Fibroblast of the aortic adventitia (primary cell): ENCODE data around the gene PDYN. TPM values are rescaled to one million over a fixed set of nuclear protein-coding genes. Genes with fewer than 3 reads are reported as not detected.

Experiments used
- DNase-seq: peaks from one replicate; pipeline ENCODE4 v3.0.0-alpha.2; 2010; ENCODE audit warnings: low read depth
- H3K4me3 ChIP-seq: 2 replicates; pipeline ENCODE4 v1.5.1; 2011; ENCODE audit warnings: low read depth, mild to moderate bottlenecking, control low read depth, low read length, moderate library complexity
- CTCF ChIP-seq: IDR thresholded peaks from 2 replicates; pipeline ENCODE4 v1.5.1; 2011; ENCODE audit warnings: mild to moderate bottlenecking, low read length, control low read depth, inconsistent platforms; ENCODE audit not compliant: insufficient read depth
- total RNA-seq: library from RNA; depleted of rRNA; stranded (reverse); fragments of >200 nt; gene quantifications from 2 replicates; pipeline ENCODE4 v1.2.3, GENCODE V29; 2012; ENCODE audit warnings: low replicate concordance

The PDYN gene
- total RNA-seq, 1 donor, result not detected

DNA sequence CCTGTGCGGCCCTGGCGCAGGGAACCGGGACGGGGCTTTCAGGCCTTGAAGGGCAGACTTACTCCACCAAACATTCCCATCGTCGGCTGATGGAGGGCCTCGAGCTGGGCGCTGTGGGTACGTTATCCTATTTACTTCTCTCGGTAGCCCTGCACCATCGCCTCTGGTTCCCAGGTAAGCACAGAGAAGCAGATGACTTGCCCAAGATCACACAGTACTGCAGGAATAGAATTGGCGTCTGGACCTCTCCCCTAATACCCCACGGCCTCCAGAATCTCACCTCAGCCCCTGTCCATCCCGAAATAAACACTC is 46.4 kb downstream of the PDYN start:
- DNase-seq, result no peak

DNA sequence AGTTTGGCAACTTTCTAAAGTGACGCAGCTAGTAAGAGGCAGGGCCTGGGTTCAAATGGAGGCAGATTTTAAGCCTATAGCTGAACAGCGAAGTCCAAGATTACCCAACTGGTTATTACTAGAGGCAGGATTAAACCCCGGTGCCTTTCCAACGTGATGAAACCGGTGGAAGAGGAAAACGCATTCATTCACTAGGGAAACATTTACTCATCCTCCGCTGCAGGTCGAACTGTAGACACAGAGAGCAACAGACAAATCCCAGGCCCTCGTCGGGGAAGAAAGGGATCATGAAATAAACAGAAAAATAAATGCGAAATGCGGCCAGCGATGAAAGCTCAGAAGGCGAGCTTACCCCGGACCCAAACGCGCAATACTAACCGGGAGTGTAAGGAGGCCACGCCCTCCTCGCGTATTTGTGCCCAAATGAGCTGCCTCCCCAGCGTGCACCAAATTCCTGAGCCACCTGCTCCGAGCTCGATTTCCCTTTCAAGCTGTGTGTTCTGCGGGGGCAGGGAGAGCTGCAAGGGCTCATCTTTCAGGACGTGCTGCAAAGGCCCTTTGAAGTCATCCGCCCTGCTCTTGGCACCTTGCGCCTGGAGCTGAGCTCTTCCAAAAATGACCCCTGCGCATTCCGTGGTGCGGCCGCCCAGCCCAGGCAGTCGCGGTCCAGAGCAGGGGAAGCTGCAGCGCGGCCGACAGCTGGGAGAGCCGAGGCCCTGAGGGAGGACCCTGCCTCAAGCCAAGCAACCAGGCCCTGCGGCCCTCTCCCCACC is 46.9 kb downstream of the PDYN start:
- TF ChIP-seq CTCF, result no peak
- no peak overlapping the region for H3K4me3 ChIP-seq
- peak; percentile 18 for DNase-seq

More for the DNA sequence above, 46.4 kb downstream of the PDYN start:
- H3K4me3 ChIP-seq, result no peak overlapping the region
- TF ChIP-seq CTCF, result no peak

- no peak for TF ChIP-seq CTCF
- no peak for DNase-seq
- H3K4me3 ChIP-seq, result no peak overlapping the region
Observed at GRCh38 chr20:1946442-1946761, 47.5 kb downstream of the PDYN start.

GRCh38 chr20:1945660-1946059 is 48.2 kb downstream of the PDYN start:
- H3K4me3 ChIP-seq, result no peak overlapping the region
- no peak for TF ChIP-seq CTCF
- no peak for DNase-seq

DNA sequence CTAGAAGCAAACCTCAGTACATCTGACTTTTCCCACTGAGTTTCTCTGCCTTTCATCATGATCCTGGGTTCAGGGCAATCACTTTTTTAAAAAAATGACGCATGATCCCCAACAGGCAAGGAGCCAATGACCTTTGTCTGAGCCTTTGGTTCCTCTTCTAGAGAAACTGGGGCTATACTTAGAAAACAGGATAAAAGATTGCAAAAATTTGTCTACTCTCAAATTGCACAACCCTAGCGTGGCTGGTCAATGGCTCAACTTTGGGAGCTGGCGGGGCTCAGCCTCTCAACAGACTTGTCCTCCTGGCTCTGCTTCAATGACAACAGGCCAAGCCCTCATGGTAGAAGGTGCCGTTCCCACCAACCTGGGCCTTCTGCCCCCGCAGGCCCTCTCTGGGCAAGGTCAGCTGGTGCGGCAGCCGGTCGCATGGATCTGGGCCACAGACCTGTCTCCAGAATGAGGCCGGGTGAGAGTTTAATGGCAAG is 48.7 kb downstream of the PDYN start:
- no peak for TF ChIP-seq CTCF
- DNase-seq, result peak; percentile 64
- no peak overlapping the region for H3K4me3 ChIP-seq

GRCh38 chr20:1944345-1945091 is 49.3 kb downstream of the PDYN start:
- no peak for TF ChIP-seq CTCF
- DNase-seq, result no peak
- H3K4me3 ChIP-seq, result no peak overlapping the region
